ENCODE measurements around the gene RAB6D. TPM values are rescaled to one million over a fixed set of nuclear protein-coding genes. Genes with fewer than 3 reads are reported as not detected.
"Not testable (repeated sequence)": the region's sequence is repeated elsewhere in the genome, so short reads cannot be mapped to it uniquely, and the experiment has no call there.

RAB6D gene
- total RNA-seq, 1 experiment from 2014 or later = 0.17 TPM

- H3K4me3 ChIP-seq (replicated peaks in 1 of 2; ENCODE audit: low read depth in 1 of 2, low read length in 2 of 2); H3K9ac ChIP-seq (ENCODE audit: low read length); H2AFZ ChIP-seq (ENCODE audit: low read depth, low read length, poor library complexity, severe bottlenecking); ATAC-seq; DNase-seq (ENCODE audit: low read depth, low spot score); H3K4me1 ChIP-seq (ENCODE audit: control insufficient read depth in 1 of 2, insufficient read depth in 2 of 2, low read length in 2 of 2); POLR2A ChIA-PET; H3K4me2 ChIP-seq (ENCODE audit: low read length); H3K27ac ChIP-seq (ENCODE audit: low read depth, low read length); H3K9me2 ChIP-seq (ENCODE audit: insufficient read depth); intact Hi-C loops (cut with micrococcal nuclease); RAD21 ChIA-PET (ENCODE audit: low non-redundant PET in 1 of 2, low total read pairs in 2 of 2, uncharacterized antibody in 2 of 2, unreplicated experiment in 2 of 2); H3K79me2 ChIP-seq (ENCODE audit: insufficient read depth, low read length); H3K36me3 ChIP-seq (ENCODE audit: control insufficient read depth in 1 of 2, insufficient read depth in 2 of 2, low read length in 2 of 2); H4K20me1 ChIP-seq (ENCODE audit: insufficient read depth); BruUV-seq (replicated peaks); H3K9me3 ChIP-seq (ENCODE audit: control insufficient read depth in 1 of 2, insufficient read depth in 1 of 2, low read depth in 1 of 2, low read length in 2 of 2); CTCF ChIA-PET: not testable (repeated sequence)
- peaks cover 11% of the 10 kb centered on the region; the same call in 1 of the 2 replicates for H3K27me3 ChIP-seq (ENCODE audit: insufficient read depth, low read length)
Measured at GRCh38 chr2:131361773-131362172, 2.2 kb downstream of the RAB6D start.

- POLR2A ChIA-PET; H2AFZ ChIP-seq (ENCODE audit: low read depth, low read length, poor library complexity, severe bottlenecking); H3K4me1 ChIP-seq (ENCODE audit: control insufficient read depth in 1 of 2, insufficient read depth in 2 of 2, low read length in 2 of 2); BruUV-seq (replicated peaks); CTCF ChIA-PET; H3K9me3 ChIP-seq (ENCODE audit: control insufficient read depth in 1 of 2, insufficient read depth in 1 of 2, low read depth in 1 of 2, low read length in 2 of 2); H3K9ac ChIP-seq (ENCODE audit: low read length); H3K4me3 ChIP-seq (replicated peaks in 1 of 2; ENCODE audit: low read depth in 1 of 2, low read length in 2 of 2); ATAC-seq; H3K4me2 ChIP-seq (ENCODE audit: low read length); RAD21 ChIA-PET (ENCODE audit: low non-redundant PET in 1 of 2, low total read pairs in 2 of 2, uncharacterized antibody in 2 of 2, unreplicated experiment in 2 of 2); H3K9me2 ChIP-seq (ENCODE audit: insufficient read depth); DNase-seq (ENCODE audit: low read depth, low spot score); H3K27ac ChIP-seq (ENCODE audit: low read depth, low read length); H3K36me3 ChIP-seq (ENCODE audit: control insufficient read depth in 1 of 2, insufficient read depth in 2 of 2, low read length in 2 of 2); H4K20me1 ChIP-seq (ENCODE audit: insufficient read depth); H3K79me2 ChIP-seq (ENCODE audit: insufficient read depth, low read length); intact Hi-C loops (cut with micrococcal nuclease): not testable (repeated sequence)
- H3K27me3 ChIP-seq (ENCODE audit: insufficient read depth, low read length) = peaks cover 18% of the 10 kb centered on the region; the same call in 1 of the 2 replicates
Measured at GRCh38 chr2:131353167-131353697, 10.7 kb downstream of the RAB6D start.

- ChIA-PET CTCF (no interaction called here), POLR2A (no interaction called here), RAD21 (ENCODE audit: low non-redundant PET in 1 of 2, low total read pairs in 2 of 2, uncharacterized antibody in 2 of 2, unreplicated experiment in 2 of 2) (no interaction called here)
- no peaks in the 10 kb centered on the region for H3K79me2 ChIP-seq (ENCODE audit: insufficient read depth, low read length)
- H3K4me1 ChIP-seq (ENCODE audit: control insufficient read depth in 1 of 2, insufficient read depth in 2 of 2, low read length in 2 of 2) = no peaks in the 10 kb centered on the region
- peaks cover 14% of the 10 kb centered on the region; the same call in 1 of the 2 replicates for H3K27me3 ChIP-seq (ENCODE audit: insufficient read depth, low read length)
- intact Hi-C loops (cut with micrococcal nuclease) = no loop called here
- no peak overlapping the region for H3K4me3 ChIP-seq (replicated peaks in 1 of 2; ENCODE audit: low read depth in 1 of 2, low read length in 2 of 2)
- H3K9ac ChIP-seq (ENCODE audit: low read length) = no peak overlapping the region
- no peaks in the 10 kb centered on the region for H4K20me1 ChIP-seq (ENCODE audit: insufficient read depth)
- BruUV-seq (replicated peaks) = no TSS peak
- H3K9me2 ChIP-seq (ENCODE audit: insufficient read depth) = no peaks in the 10 kb centered on the region
- H3K4me2 ChIP-seq (ENCODE audit: low read length) = no peak overlapping the region
- H3K27ac ChIP-seq (ENCODE audit: low read depth, low read length) = no peak overlapping the region
- no peaks in the 10 kb centered on the region for H3K36me3 ChIP-seq (ENCODE audit: control insufficient read depth in 1 of 2, insufficient read depth in 2 of 2, low read length in 2 of 2)
- H2AFZ ChIP-seq (ENCODE audit: low read depth, low read length, poor library complexity, severe bottlenecking) = no peak overlapping the region
- ATAC-seq (no peak), DNase-seq (ENCODE audit: low read depth, low spot score) (no peak)
- no peaks in the 10 kb centered on the region for H3K9me3 ChIP-seq (ENCODE audit: control insufficient read depth in 1 of 2, insufficient read depth in 1 of 2, low read depth in 1 of 2, low read length in 2 of 2)
- TF ChIP-seq CEBPB (IDR thresholded peaks at IDR 0.05; ENCODE audit: low read depth) (no peak), CTCF (IDR thresholded peaks at IDR 0.05 in 2 of 3, conservative IDR thresholded peaks at IDR 0.05 in 1 of 3; ENCODE audit: borderline replicate concordance in 1 of 3, insufficient read depth in 1 of 3, low read depth in 2 of 3, low read length in 2 of 3) (no peak), REST (IDR thresholded peaks at IDR 0.05; ENCODE audit: low read depth) (no peak), TCF7L2 (IDR thresholded peaks at IDR 0.05; ENCODE audit: borderline replicate concordance, extremely low read depth, insufficient read depth, insufficient read length) (no peak), ZFX (IDR thresholded peaks at IDR 0.05) (no peak), RAD21 (IDR thresholded peaks at IDR 0.05; ENCODE audit: low read depth) (no peak), CBX3 (IDR thresholded peaks at IDR 0.05; ENCODE audit: low read depth) (no peak), JUND (IDR thresholded peaks at IDR 0.05) (no peak), SIN3A (IDR thresholded peaks at IDR 0.05; ENCODE audit: low read depth) (no peak)
Measured at GRCh38 chr2:131349021-131349420, 14.9 kb downstream of the RAB6D start.
